HG03439 (cell line): Measurements from ENCODE around the gene FGD3.

ENCODE experiments used
- ATAC-seq: cut with Tn5 transposase; IDR thresholded peaks from one replicate; pipeline ENCODE4 v1.9.1; 2021; ENCODE audit warnings: mild to moderate bottlenecking, moderate library complexity; ENCODE audit not compliant: unreplicated experiment

FGD3 gene

DNA sequence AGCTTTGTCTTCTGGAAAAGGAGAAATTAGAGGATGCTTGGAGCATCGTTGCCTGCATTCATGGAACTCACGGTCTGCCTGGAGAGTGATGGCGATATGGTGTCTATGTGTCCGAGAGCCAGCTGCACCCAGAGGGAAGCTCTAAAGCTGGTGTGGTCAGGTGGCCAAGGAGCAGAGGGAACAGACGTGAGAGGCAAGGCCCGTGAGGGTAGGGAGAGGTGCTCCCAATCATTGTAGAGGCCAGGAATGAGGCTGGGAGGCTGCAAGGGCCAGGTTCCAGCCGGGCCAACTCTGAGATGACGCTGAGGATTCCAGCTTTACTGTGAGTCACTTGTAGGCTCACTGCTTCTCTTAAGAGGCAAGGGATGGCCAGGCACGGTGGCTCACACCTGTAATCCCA lies 7.6 kb downstream of the FGD3 start:
- ATAC-seq: no peak

DNA sequence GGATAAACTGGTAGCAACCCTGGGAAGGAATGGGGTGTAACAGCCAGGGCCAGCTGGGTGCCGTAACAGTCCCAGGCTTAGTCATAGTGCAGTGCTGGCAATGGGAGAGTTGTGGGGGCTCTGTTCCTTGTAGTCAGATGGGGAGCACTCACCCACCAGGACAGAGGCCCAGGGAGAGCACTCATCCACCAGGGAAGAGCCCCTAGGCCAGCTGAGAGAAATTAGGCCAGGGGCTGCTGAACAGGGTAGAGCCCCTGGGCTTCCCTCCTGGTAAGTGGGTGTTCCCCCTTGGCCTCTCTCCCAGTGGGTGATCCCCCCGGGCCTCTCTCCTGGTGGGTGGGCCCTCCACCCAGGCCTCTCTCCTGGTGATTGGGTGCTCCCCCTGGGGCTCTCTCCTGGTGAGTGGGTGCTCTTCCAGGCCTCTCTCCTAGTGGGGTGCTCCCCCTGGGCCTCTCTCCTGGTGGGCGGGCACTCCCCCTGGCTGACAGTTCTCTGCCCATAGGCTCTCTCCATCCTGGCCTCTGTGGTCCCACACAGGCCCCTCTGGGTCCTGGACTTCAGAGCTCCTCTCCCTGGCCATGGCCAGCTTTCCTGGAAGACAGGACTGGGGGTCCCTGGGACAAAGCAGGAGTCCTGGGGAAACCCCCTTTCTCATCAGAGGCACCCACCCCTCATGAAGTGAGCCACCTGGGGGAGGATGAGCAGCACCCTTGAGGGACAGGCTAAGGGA lies 13.4 kb downstream of the FGD3 start:
- no peak for ATAC-seq

DNA sequence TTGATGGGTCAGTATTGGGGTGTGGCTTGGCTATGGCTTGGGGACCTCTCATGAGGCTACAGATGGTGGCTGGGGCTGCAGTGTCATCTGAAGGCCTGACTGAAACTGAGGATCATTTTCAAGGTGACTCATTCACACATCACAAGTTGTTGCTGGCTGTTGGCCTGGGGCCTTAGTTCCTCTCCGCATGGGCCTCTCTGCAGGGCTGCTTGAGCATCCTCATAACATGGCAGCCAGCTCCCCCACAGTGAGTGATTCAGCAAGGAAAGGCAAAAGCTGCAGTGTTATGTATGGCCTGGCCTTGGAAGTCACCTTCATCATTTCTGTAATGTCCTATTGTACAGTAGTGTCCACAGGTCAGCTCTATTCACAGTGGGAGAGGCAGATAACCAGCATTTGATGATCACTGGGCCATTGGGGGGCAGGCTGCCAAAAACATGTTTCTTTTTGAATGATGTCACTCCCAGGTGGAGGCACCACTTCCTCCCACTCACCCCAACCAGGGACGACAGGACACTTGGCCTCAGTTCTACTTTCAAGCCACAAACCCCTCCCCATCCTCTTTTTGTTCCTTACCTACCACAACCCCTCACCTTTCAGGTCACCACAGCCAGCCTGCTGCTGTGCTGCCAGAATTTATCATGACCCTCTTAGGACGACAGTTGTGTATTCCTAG lies 14.4 kb downstream of the FGD3 start:
- no peak for ATAC-seq

DNA sequence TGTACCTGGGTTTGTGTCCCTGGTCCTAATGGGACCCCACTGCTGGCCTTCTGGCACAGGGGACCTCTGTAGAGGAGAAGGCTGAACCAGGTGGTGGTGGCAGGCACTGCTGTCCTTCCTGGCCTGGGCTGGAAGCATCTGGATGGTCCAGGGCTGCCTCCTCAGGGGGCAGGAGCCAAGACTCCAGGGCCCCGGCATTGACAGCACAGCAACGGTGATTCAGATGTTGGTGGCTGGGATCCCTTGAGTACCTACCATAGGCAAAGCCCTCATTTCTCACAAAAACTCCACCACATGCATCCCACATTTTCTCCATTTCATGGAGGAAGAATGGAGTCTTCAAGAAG lies 15.0 kb downstream of the FGD3 start:
- ATAC-seq: no peak

DNA sequence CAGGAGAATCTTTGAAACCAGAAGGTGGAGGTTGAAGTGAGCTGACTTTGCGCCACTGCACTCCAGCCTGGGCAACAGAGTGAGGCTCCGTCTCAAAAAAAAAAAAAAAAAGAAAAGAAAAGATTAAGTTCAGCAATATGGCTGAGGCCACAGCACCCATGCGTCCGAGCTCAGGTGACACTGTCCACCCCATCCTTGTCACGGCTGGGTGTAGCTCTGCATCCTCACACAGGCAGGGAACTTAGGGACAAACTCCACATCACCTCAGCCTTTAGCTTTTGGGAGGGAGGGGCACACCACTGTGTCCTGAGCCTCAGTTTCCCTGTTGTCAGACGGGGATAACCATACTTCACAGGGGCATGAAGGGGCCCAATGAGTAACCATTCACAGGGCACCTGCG lies 15.5 kb downstream of the FGD3 start:
- ATAC-seq: no peak

DNA sequence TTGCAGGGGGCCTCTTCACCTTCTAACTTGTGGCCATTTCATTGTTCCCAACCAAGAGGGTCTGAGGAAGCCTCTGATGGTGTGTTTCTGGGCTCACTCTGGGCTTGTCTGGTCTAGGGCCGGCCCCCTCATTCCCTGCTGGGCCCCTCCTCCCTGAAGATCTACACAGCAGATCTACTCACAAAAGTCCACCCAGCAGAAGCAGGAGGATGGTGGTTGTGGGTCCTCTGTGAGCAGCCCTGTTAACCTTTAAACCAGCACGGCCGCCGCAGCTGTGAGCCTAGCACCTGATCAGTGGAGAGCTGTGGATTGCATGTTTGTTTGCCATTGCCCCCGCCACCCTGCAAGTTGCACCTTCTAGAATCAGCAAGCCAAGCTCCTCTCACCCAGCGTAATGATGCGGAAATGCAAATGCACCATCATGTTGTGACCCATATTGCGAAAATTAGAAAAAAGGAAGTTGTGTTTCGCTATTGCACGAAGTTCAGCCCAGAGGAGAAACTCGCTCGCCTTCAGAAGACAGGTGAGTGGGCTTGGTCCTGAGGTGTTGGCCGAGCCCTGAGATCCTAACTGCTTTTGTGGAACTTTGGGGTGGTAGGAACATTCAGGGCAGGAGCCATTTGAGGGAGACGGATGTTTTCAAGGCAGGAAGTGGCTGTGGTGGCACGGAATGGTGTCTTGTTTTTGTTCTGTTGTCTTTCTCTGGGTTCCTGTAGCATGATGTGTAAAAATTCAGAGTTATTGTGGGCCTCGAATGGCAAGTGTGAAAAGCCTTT lies 16.7 kb downstream of the FGD3 start:
- ATAC-seq: peak; percentile 70

DNA sequence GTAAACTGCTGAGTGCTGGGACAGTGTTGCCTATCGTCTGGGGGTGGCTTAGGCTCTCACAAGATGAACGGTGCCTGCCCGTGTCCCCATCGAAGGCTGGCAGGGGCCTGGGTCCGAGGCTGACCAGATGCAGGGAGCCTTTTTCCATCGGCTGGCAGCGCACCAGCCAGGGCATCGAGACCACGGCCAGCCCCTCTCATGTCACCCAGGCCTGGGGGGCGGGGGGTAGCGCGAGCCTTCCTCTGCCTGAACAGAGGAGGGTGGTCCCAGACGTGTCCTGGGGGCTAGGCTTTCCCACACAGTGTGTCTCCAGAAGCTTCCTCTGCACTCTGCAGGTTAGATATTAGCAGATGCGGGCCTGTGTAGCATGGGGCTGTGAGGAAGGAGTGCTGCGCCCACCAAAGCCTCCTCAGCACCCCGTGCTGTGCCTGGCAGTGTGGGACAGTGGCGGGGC lies 17.3 kb downstream of the FGD3 start:
- ATAC-seq: peak; percentile 7

DNA sequence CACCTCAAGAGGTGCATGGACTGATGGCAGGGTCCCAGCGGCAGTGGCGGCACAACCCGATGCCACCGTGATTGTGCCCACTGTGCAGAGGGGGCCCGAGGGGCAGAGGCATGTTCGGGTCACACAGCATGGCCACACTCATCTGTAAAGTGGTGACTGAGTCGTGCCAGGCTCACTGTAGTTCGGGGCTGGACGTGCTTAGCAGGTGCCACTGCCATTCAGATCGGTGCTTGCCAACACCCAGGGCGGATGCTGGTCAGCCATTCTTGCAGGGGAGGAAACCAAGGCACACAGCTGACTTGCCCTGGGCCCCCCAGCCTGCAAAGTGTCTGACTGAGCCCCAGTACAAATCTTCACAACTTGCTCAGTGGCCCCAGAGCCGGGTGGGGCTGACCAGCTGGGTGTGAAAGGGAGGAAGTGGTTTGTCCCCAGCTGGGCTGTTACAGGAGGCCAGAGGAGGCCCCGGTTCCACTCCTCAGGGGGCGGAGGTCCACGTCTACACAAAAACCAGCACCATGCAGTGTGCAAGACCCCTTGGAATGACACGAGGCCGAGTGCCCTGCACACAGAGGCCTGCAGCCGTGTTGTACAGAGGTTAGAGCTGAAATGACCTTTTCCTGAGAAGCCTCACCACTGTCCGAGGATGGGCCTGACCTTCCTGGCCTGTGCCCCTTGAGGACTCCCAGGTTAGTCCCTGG lies 17.9 kb downstream of the FGD3 start:
- peak; percentile 30 for ATAC-seq

DNA sequence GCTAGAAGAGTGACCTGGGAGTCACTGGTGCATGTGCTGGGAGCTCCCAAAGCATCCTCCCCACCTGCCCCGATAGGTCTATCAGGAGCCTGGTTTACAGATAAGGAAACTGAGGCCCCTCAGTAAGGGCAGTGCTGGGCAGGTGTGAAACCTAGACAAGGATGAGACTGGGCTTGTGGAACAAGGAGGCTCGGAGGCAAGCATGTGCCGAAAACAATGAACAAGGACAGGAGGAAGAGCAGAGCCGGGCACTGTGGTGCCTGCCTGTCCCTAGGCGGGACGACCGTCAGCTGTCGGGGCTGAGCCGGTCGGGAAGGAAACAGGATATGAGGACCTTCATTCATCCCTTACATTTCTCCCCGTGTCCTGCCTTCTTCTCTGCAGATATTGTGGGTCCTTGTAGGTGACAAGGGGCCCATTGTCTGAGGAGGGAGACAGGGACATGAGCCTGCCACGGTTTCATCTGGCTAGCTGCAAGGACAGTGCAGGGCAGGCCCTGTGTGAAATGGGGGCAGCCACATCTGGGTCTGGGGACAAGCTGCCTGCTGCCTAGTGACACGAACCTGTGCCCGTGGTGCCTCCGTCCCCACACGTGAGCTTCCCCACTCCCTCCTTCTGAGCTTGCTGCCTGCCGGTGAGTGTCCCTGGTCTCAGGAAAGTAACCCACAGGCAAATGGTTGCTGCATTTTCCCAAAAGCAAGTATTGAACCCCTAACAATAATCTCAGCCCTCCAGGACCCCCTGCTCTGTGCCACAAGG lies 18.6 kb downstream of the FGD3 start:
- ATAC-seq: no peak

DNA sequence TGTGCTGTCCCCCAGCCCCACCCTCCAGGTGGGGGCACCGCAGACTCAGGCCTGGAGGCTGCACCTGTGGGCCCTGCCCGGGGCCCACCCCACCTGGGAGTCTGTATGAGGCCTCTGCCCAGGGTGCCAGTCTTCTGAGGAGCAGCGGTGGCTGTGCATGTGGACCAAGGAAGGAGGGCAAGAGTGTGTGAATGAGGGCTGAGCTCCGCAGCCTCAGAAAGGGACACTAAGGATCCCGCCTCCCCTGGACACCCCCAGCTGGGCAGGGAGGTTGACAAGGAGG lies 19.1 kb downstream of the FGD3 start:
- ATAC-seq: no peak

DNA sequence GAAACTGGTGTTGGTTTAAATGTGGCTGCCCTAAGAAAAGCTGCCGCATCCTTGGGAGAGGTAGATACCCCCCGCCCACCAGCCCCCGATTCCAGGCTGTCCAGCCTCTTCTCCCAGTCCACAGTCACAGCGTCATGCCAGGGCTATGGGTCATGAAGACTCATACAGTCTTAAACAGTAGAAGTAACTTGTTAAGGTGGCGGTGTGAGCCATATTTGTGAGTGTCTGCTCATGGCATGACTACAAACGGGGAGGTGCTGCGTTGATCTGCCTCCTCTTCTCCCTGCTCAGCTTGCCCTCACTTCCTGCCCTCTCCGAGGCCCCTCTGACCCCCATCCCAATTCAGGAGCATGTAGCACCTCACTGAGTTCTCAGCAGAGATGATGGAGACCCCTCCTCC lies 20.8 kb downstream of the FGD3 start:
- no peak for ATAC-seq

DNA sequence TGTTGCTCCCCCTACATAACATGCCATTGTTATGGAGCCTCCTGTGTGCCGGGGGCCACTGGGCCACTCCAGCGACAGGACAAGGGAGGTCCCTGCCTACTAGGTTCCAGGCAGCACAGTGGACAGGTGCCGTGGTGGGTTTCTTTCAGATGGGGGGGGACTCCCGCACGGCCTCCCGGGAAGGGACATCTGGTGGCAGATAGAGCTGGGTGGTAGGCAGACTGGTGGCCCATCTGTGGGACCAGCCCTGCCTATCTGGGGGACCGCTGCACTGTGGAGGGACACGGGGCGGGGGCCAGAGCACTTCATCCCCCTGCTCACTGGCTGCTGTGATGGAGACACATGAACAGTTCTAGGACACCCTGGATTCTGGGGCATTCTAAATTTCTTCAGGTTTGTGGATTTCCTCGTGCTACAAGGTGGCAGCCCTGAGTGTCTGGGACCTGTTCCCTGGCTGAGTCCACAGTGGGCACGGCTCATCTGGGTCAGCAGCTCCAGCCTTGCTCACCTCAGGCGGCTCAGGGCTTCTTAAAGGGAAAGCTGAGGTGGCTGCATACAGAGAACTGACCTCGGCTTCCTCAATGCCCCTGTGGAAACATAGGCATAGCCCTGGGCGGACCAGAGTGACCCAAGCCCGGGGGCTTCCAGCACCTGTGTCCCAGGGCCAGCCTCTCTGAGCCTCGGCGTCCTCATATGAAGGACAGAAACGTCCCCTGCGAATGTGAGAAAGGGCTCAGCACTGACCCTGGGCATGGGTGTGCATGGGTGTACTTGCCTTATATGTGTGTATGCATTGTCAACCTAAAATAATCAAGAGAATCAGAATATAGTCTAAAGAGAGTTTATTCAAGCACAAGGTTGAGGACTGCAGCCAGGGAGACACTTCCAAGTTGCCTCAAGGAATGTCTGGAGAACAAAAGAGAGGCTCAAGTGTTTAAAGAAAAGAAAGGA lies 22.5 kb downstream of the FGD3 start:
- ATAC-seq: no peak

DNA sequence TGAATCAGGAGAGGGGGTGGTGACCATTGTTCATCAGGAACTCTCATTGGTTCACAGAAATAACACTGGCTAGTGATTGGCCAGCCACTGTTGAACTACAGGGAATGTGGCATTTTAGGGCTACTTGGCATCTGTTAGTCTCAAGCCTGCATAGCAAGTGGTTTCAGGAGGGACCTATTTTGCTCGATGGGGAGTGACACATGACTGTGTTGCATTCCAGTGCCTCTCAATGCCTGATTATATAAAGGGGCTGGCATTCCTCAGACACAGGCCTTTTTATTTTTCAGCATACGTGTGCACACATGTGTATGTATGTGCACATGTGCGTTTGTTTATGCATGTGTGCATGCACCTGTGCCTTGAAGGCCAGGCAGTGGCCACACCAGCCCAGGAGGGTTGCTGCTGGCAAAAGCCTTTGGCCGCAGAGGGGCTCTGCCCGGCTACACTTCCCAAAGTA lies 23.2 kb downstream of the FGD3 start:
- no peak for ATAC-seq

DNA sequence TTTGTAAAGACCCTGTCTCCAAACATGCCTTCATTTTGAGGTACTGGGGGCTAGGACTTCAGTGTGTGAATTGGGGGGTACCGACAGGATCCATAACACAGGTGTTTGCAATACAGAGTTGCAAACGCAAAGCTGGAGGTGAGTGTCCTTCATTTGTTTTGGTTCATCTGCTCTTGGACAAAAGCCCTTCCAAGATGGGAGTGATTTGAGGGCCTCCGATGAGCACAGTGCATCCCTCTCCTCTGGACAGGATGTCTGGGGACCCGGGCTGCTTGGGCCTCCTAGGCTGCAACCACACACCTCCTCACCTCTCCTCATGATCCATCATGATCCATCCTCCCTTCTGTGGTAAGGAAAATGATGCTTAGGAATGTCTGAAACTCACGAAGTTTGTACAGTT lies 23.8 kb downstream of the FGD3 start:
- no peak for ATAC-seq

DNA sequence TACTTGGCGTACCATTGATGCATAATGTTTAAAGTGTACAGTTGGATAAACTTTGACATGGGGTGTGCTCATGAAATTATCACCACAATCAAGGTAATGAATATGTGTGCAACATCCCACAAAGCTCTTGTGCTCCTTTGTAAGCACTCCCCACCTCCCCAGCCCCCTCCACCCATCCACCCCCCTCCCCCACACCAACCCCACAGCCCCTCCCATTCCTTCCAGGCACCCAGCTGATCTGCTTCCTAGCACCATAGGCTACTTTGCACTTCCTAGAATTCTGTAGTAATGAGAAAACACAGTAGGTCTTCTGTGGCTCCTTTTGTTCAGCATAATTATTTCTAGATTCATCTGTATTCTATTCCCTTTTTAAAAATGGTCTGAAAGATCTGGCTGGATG lies 24.5 kb downstream of the FGD3 start:
- no peak for ATAC-seq

DNA sequence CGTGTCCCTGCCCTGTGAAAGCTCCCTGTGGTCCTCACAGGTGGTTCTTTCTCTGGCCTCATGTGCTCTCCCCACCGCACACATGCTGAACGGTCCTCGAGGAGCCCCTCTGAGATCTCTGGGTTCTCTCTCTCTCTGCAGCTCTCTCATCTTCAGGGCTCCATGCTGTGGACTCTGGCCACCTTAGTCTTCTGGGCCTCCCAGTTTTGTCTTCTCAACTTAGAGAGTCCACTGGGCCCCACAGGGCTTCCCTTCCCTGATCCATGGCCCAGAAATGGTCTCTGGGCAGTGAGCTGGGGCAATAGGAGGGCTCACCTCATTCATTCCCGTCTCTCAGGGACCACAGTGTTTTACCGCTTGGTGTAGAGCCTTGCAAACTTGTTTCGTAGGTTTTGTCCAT lies 26.4 kb downstream of the FGD3 start:
- ATAC-seq: no peak

DNA sequence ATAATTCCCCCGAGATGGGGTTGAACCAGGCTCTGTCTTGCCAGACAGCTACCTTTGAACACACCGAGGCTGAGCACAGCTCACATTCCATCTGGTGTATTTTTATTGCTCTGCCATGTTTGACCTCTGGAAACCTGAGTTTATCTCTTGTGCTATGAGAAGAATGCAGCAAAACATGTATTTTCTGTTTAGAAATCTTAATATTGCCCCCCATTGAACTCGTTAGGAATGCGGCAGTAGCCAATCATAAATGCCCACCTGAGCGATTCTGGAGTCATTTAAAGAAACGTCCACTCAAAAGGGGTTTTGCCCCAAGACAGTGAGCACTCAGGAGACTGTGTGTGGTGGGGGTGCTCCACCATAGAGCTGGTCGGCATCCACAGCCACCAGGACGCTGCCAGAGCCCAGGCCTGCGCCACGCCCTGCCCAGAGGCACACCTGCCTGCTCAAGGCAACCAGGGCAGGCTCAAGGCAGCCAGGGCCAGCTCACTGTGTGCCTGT lies 26.9 kb downstream of the FGD3 start:
- no peak for ATAC-seq

DNA sequence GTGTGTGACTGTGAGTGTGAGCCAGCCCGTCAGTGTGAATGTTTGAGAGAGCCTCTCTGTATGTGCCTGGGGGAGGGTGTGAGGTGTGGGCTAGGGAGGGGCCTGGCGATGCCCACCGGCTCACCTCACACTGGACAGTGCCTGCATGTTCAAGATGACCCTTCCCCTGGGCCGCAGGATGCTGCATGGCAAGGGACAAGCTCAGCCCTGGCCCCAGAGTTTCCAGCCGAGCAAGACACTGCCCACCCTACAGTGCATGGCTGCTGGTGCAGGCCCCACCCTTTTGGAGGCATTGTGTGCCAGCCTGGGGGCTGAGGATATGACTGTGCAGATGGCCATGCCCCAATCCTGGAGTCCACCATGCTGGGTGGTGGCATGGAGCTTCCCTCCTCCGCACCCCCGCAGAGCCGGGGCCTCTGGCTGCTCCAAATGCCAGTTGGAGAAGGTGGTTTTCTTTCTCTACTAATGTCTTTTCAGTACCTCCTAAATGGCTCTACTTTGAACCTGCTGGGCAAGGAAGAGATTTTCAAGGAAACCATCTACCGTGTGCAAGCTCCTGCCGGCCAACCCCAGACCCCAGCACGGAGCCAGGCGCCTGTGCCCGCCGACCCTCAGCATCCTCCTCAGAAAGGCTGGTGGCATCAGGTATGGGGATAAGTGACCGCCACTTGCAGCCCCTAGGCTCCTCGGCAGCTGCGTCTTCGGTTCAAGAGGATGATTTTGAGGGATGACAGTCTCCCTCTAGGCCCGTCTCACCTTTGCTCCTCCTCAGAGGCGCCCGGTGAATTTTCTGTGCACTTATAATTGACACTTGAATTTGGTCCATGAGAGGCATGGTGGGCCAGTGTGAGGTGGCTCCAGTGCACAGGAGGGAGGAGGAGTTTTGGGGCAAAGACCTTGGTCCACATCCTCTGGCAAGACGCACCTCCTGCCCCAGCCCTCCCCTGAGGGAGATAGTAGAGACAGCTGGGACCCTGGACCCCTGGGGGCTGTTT lies 27.7 kb downstream of the FGD3 start:
- no peak for ATAC-seq
